Left ventricle myocardium inferior (tissue), 1 donor: ENCODE results near the gene TMEM232. TPM values are rescaled to one million over a fixed set of nuclear protein-coding genes. Genes with fewer than 3 reads are reported as not detected.

Experiments
- DNase-seq: peaks from one replicate; pipeline ENCODE4 v3.0.0-alpha.2; 2020
- H3K27ac ChIP-seq: fragments of 200-600 bp; replicated peaks from 2 replicates; pipeline ENCODE4 v1.8.0; 2021
- H3K27me3 ChIP-seq: fragments of 200-600 bp; 2 replicates; pipeline ENCODE4 v1.8.0; 2021; ENCODE audit warnings: low read depth
- H3K36me3 ChIP-seq: fragments of 200-600 bp; 2 replicates; pipeline ENCODE4 v1.8.0; 2021
- H3K4me1 ChIP-seq: fragments of 200-600 bp; 2 replicates; pipeline ENCODE4 v1.8.0; 2021
- H3K4me3 ChIP-seq: fragments of 200-600 bp; 2 replicates; pipeline ENCODE4 v1.8.0; 2021; ENCODE audit warnings: mild to moderate bottlenecking, moderate library complexity
- H3K9me3 ChIP-seq: fragments of 200-600 bp; replicated peaks from 2 replicates; pipeline ENCODE4 v1.8.0; 2021
- CTCF ChIP-seq: fragments of 200-600 bp; IDR thresholded peaks from 2 replicates; pipeline ENCODE4 v1.8.0; 2021; ENCODE audit warnings: antibody characterized with exemption, mild to moderate bottlenecking, borderline replicate concordance
- intact Hi-C: fragments of 100-400 bp; cut with micrococcal nuclease; formaldehyde crosslinking; loops from one replicate; pipeline ENCODE4 v1.11.0; 2022
- total RNA-seq: library from RNA; stranded (reverse); fragmentation: NEBNext Ultra II Directional; extraction: Animal tissue kit (Norgen Biotek cat#: 25700); gene quantifications from one replicate; pipeline ENCODE4 v1.2.1, GENCODE V29; 2021
- donor health status: DM: no; HTN: yes; CAD: no; lungs with severe emphysema.

Gene TMEM232
- total RNA-seq, 1 donor from 2014 or later: 3.6 TPM

DNA sequence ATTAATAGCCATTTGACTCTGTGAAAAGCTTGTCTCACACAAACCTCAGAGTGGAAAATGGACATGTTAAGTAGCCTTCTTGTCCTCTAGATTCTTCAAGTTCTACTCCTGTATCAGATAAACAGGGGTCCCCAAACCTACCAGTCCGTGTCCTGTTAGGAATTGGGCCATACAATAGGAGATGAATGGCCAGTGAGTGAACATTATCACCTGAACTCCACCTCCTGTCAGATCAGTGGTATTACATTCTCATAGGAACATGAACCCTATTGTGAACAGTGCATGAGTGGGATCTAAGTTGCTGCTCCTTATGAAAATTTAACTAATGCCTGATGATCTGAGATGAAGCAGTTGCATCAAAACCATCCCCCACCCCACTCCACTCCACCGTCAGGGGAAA is 136.3 kb downstream of the TMEM232 start:
- H3K27me3 ChIP-seq: no peaks in the 10 kb centered on the region
- no peaks in the 10 kb centered on the region for H3K4me1 ChIP-seq
- H3K9me3 ChIP-seq: no peaks in the 10 kb centered on the region
- no peak overlapping the region for H3K27ac ChIP-seq
- peaks cover 9% of the 10 kb centered on the region for H3K36me3 ChIP-seq
- intact Hi-C loops: no loop called here
- no peak overlapping the region for H3K4me3 ChIP-seq
- no peak for DNase-seq
- TF ChIP-seq CTCF: peak; percentile 53

DNA sequence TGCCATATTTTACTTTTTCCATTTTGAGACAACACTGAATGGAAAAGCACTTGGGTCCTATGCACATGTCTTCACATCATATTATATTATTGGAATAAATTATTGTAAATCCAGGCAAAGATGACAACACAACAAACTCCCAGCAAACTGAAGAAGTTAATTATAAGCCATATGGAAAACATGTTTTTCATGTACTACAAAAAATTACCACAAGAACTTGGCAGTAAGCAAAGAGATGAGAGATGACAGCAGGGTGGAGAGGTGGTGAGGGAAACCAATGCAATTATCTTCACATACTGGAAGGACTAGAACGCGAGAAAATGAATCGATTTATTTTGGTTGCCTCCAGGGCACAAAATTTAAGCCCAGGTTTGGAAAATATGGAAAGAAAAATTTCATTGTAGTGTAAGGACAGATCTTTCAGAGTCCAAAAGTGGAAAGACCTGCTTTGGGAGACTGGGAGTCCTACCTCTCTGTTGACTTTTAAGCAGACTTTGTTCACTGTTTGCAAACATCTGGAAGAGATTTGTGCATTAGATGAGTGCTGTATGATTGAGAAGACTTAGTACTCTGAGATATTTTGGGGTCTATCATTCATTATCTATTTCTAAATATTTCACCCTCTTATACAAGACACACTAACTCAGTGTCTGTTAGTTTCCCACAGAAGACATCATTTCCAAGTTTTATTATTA is 138.0 kb downstream of the TMEM232 start:
- Histone ChIP-seq H3K4me1 (no peaks in the 10 kb centered on the region), H3K4me3 (no peak overlapping the region), H3K27ac (no peak overlapping the region), H3K9me3 (no peaks in the 10 kb centered on the region), H3K27me3 (no peaks in the 10 kb centered on the region), H3K36me3 (no peaks in the 10 kb centered on the region)
- intact Hi-C loops: no loop called here
- DNase-seq: no peak
- no peak for TF ChIP-seq CTCF

DNA sequence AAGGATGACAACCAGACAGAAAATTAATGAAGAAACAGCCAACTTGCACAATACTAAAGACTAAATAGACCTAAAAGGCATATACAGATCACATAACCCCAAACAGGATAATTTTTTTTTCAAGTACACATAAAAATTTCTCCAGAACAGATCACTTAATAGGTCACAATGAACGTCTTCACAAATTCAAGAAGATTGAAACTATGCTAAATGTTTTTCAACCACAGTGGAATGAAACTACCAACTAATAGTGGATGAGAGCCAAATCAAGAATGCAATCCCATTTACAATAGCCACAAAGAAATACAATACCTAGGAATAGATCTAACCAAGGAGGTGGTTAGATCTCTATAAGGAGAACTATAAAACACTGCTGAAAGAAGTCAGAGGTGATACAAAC is 145.8 kb downstream of the TMEM232 start:
- no peak for TF ChIP-seq CTCF
- Histone ChIP-seq H3K27ac (no peak overlapping the region), H3K9me3 (peaks cover 18% of the 10 kb centered on the region), H3K27me3 (no peaks in the 10 kb centered on the region), H3K4me3 (no peak overlapping the region), H3K36me3 (no peaks in the 10 kb centered on the region), H3K4me1 (no peaks in the 10 kb centered on the region)
- intact Hi-C loops: no loop called here
- DNase-seq: no peak

- intact Hi-C loops: no loop called here
- Histone ChIP-seq H3K27ac (no peak overlapping the region), H3K27me3 (no peaks in the 10 kb centered on the region), H3K36me3 (no peaks in the 10 kb centered on the region), H3K9me3 (peaks cover 7% of the 10 kb centered on the region), H3K4me3 (no peak overlapping the region), H3K4me1 (no peaks in the 10 kb centered on the region)
- DNase-seq: no peak
- no peak for TF ChIP-seq CTCF
Observed at GRCh38 chr5:110572729-110573128, 153.7 kb downstream of the TMEM232 start.

DNA sequence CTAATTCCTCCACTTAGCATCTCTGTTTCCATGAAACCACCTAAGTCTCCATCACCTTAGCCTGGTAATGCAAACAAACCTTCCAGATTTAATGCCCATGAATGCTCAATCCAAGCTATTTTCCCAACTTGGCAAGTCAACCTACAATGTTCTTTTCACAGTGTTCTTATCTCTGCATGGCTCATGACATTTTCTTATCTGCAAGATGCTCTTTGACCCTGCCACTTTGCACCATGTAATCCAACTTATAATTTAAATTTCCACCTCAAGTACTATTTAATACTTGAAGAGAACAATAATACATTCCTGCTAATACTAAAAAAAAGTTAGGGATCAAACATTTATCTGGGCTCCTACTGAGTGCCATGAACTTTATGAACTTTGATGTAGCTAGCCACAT is 164.3 kb downstream of the TMEM232 start:
- DNase-seq: no peak
- Histone ChIP-seq H3K36me3 (no peaks in the 10 kb centered on the region), H3K4me1 (no peaks in the 10 kb centered on the region), H3K4me3 (no peak overlapping the region), H3K27ac (no peak overlapping the region), H3K27me3 (no peaks in the 10 kb centered on the region), H3K9me3 (no peaks in the 10 kb centered on the region)
- no peak for TF ChIP-seq CTCF
- intact Hi-C loops: no loop called here
